Osteoblast (primary cell): ENCODE results near the gene CES3. TPM values are rescaled to one million over a fixed set of nuclear protein-coding genes. Genes with fewer than 3 reads are reported as not detected.

ENCODE experiments used
- DNase-seq: peaks from one replicate; pipeline ENCODE4 v3.0.0; 2011; ENCODE audit warnings: low spot score, mixed read lengths; ENCODE audit not compliant: insufficient read length; ENCODE audit errors: missing footprints
- H2AFZ ChIP-seq: 2 replicates; pipeline ENCODE4 v1.6.0; 2011; ENCODE audit warnings: mild to moderate bottlenecking, low read length
- H3K27ac ChIP-seq: 2 replicates; pipeline ENCODE4 v1.5.1; 2011; ENCODE audit warnings: mild to moderate bottlenecking, low read depth, low read length, moderate library complexity
- H3K27me3 ChIP-seq: 2 replicates; pipeline ENCODE4 v1.6.0; 2012; ENCODE audit warnings: mild to moderate bottlenecking, control low read depth, inconsistent platforms, low read length, moderate library complexity; ENCODE audit not compliant: insufficient read depth
- H3K36me3 ChIP-seq: 2 replicates; pipeline ENCODE4 v1.5.1; 2011; ENCODE audit warnings: mild to moderate bottlenecking, low read length, control low read depth, moderate library complexity; ENCODE audit not compliant: insufficient read depth
- H3K4me1 ChIP-seq: 2 replicates; pipeline ENCODE4 v1.5.1; 2011; ENCODE audit warnings: mild to moderate bottlenecking, low read length, control low read depth, moderate library complexity; ENCODE audit not compliant: insufficient read depth
- H3K4me2 ChIP-seq: 2 replicates; pipeline ENCODE4 v1.6.0; 2011; ENCODE audit warnings: mild to moderate bottlenecking, low read length; ENCODE audit not compliant: insufficient read depth
- H3K4me3 ChIP-seq: fragments of 200-600 bp; sonication (generic); 3 replicates; pipeline ENCODE4 v1.5.1; 2012; ENCODE audit warnings: mild to moderate bottlenecking, low read length, inconsistent platforms; ENCODE audit not compliant: insufficient read depth
- H3K79me2 ChIP-seq: 2 replicates; pipeline ENCODE4 v1.6.0; 2012; ENCODE audit warnings: mild to moderate bottlenecking, low read length, control low read depth, inconsistent platforms; ENCODE audit not compliant: insufficient read depth
- H3K9me3 ChIP-seq: 2 replicates; pipeline ENCODE4 v1.5.1; 2011; ENCODE audit warnings: low read depth, low read length, control low read depth
- H4K20me1 ChIP-seq: 2 replicates; pipeline ENCODE4 v1.6.0; 2012; ENCODE audit warnings: mild to moderate bottlenecking, low read length, control low read depth; ENCODE audit not compliant: insufficient read depth
- CTCF ChIP-seq: IDR thresholded peaks from 2 replicates; pipeline ENCODE4 v1.5.1; 2011; ENCODE audit warnings: mild to moderate bottlenecking, low read depth, low read length, moderate library complexity; ENCODE audit errors: extremely low read depth
- total RNA-seq: library from RNA; depleted of rRNA; stranded (reverse); fragments of >200 nt; gene quantifications from 2 replicates; pipeline ENCODE4 v1.2.3, GENCODE V29; 2012

The CES3 gene
- total RNA-seq, 1 donor = not detected

GRCh38 chr16:66914541-66914940 is 46.5 kb upstream of the CES3 start:
- peak; percentile 77 for DNase-seq
- Histone ChIP-seq H3K36me3 (no peaks in the 10 kb centered on the region), H3K27me3 (peaks cover 24% of the 10 kb centered on the region), H3K4me1 (no peaks in the 10 kb centered on the region), H3K9me3 (no peaks in the 10 kb centered on the region), H4K20me1 (no peaks in the 10 kb centered on the region), H3K79me2 (no peaks in the 10 kb centered on the region), H3K27ac (no peak overlapping the region), H3K4me2 (no peak overlapping the region), H2AFZ (no peak overlapping the region), H3K4me3 (no peak overlapping the region)
- no peak for TF ChIP-seq CTCF

- no peak for DNase-seq
- Histone ChIP-seq H3K79me2 (no peaks in the 10 kb centered on the region), H3K27ac (no peak overlapping the region)
Measured at GRCh38 chr16:66915041-66915440, 46.0 kb upstream of the CES3 start.

GRCh38 chr16:66916518-66916917 is 44.5 kb upstream of the CES3 start:
- H3K4me2 ChIP-seq = no peak overlapping the region
- H3K79me2 ChIP-seq = no peaks in the 10 kb centered on the region

More at GRCh38 chr16:66915041-66915440, 46.0 kb upstream of the CES3 start:
- Histone ChIP-seq H3K4me2 (no peak overlapping the region), H3K27me3 (peaks cover 29% of the 10 kb centered on the region), H2AFZ (no peak overlapping the region), H3K36me3 (no peaks in the 10 kb centered on the region), H3K4me3 (no peak overlapping the region), H4K20me1 (no peaks in the 10 kb centered on the region), H3K4me1 (no peaks in the 10 kb centered on the region), H3K9me3 (no peaks in the 10 kb centered on the region)
- TF ChIP-seq CTCF = no peak

GRCh38 chr16:66917741-66918140 is 43.3 kb upstream of the CES3 start:
- DNase-seq = peak; percentile 21
- Histone ChIP-seq H3K27ac (no peak overlapping the region), H3K4me1 (no peaks in the 10 kb centered on the region), H2AFZ (no peak overlapping the region), H3K9me3 (no peaks in the 10 kb centered on the region), H3K79me2 (no peaks in the 10 kb centered on the region), H4K20me1 (no peaks in the 10 kb centered on the region), H3K4me2 (no peak overlapping the region), H3K36me3 (no peaks in the 10 kb centered on the region), H3K27me3 (peaks cover 36% of the 10 kb centered on the region), H3K4me3 (no peak overlapping the region)
- no peak for TF ChIP-seq CTCF

More at GRCh38 chr16:66916518-66916917, 44.5 kb upstream of the CES3 start:
- Histone ChIP-seq H3K27ac (no peak overlapping the region), H3K36me3 (no peaks in the 10 kb centered on the region), H2AFZ (no peak overlapping the region), H3K27me3 (peaks cover 36% of the 10 kb centered on the region), H3K4me1 (no peaks in the 10 kb centered on the region), H3K4me3 (no peak overlapping the region), H4K20me1 (no peaks in the 10 kb centered on the region), H3K9me3 (no peaks in the 10 kb centered on the region)
- TF ChIP-seq CTCF = no peak
- DNase-seq = no peak
